Measurements from ENCODE around the gene FBN1.

FBN1 gene

GRCh38 chr15:48462688-48463087, 182.8 kb downstream of the FBN1 start:
- H3K18ac ChIP-seq (ENCODE audit: low read length): no peak overlapping the region
- no peaks in the 10 kb centered on the region for H3K4me1 ChIP-seq (ENCODE audit: control insufficient read depth, low read depth, low read length)
- no peaks in the 10 kb centered on the region for H3K79me1 ChIP-seq (ENCODE audit: low read length)
- no peak overlapping the region for H4K5ac ChIP-seq (ENCODE audit: low read length)
- H3K27me3 ChIP-seq (ENCODE audit: insufficient read depth, low read length, poor library complexity): no peaks in the 10 kb centered on the region
- no peak overlapping the region for H3K56ac ChIP-seq (ENCODE audit: low read length)
- no peak overlapping the region for H3K9ac ChIP-seq (ENCODE audit: low read length)
- no peak overlapping the region for H4K8ac ChIP-seq (ENCODE audit: low read depth, low read length)
- H3K23ac ChIP-seq (ENCODE audit: low read length): no peak overlapping the region
- H2AK5ac ChIP-seq (ENCODE audit: low read length): no peak overlapping the region
- H2BK5ac ChIP-seq (ENCODE audit: low read length): no peak overlapping the region
- no peak overlapping the region for H2BK15ac ChIP-seq (replicated peaks; ENCODE audit: low read depth)
- no peak for DNase-seq
- no peak overlapping the region for H3K27ac ChIP-seq (ENCODE audit: low read depth, low read length)
- no CpG with 5 or more reads among the region's 4 CpGs for WGBS (ENCODE audit: extremely low coverage, insufficient coverage, low lambda C conversion rate)
- H2BK120ac ChIP-seq (ENCODE audit: low read depth, low read length): no peak overlapping the region
- H3K79me2 ChIP-seq (ENCODE audit: control insufficient read depth, insufficient read depth, low read length): no peaks in the 10 kb centered on the region
- H3K4me2 ChIP-seq (ENCODE audit: low read length): no peak overlapping the region
- no peak overlapping the region for H3K4ac ChIP-seq (ENCODE audit: low read depth, low read length)
- H3K4me3 ChIP-seq (ENCODE audit: low read length): no peak overlapping the region
- no peaks in the 10 kb centered on the region for H3K36me3 ChIP-seq (ENCODE audit: control insufficient read depth, insufficient read depth, low read length)

- H3K36me3 ChIP-seq (ENCODE audit: control insufficient read depth, insufficient read depth, low read length): no peaks in the 10 kb centered on the region
- H4K8ac ChIP-seq (ENCODE audit: low read depth, low read length): no peak overlapping the region
- no peaks in the 10 kb centered on the region for H3K79me1 ChIP-seq (ENCODE audit: low read length)
- H3K56ac ChIP-seq (ENCODE audit: low read length): no peak overlapping the region
- no peaks in the 10 kb centered on the region for H3K4me1 ChIP-seq (ENCODE audit: control insufficient read depth, low read depth, low read length)
- H2AK5ac ChIP-seq (ENCODE audit: low read length): no peak overlapping the region
- no peak overlapping the region for H2BK15ac ChIP-seq (replicated peaks; ENCODE audit: low read depth)
- H3K23ac ChIP-seq (ENCODE audit: low read length): no peak overlapping the region
- H3K27me3 ChIP-seq (ENCODE audit: insufficient read depth, low read length, poor library complexity): no peaks in the 10 kb centered on the region
- H3K79me2 ChIP-seq (ENCODE audit: control insufficient read depth, insufficient read depth, low read length): no peaks in the 10 kb centered on the region
- H4K5ac ChIP-seq (ENCODE audit: low read length): no peak overlapping the region
- H3K4me3 ChIP-seq (ENCODE audit: low read length): no peak overlapping the region
- no peak overlapping the region for H3K4me2 ChIP-seq (ENCODE audit: low read length)
- no CpG with 5 or more reads among the region's 7 CpGs for WGBS (ENCODE audit: extremely low coverage, insufficient coverage, low lambda C conversion rate)
- no peak for DNase-seq
- no peak overlapping the region for H3K27ac ChIP-seq (ENCODE audit: low read depth, low read length)
- H3K4ac ChIP-seq (ENCODE audit: low read depth, low read length): no peak overlapping the region
- H2BK5ac ChIP-seq (ENCODE audit: low read length): no peak overlapping the region
- H3K9ac ChIP-seq (ENCODE audit: low read length): no peak overlapping the region
- H3K18ac ChIP-seq (ENCODE audit: low read length): no peak overlapping the region
- no peak overlapping the region for H2BK120ac ChIP-seq (ENCODE audit: low read depth, low read length)
These were observed 185.7 kb downstream of the FBN1 start for GRCh38 chr15:48459571-48460442.

- H2BK15ac ChIP-seq (replicated peaks; ENCODE audit: low read depth): no peak overlapping the region
- no peak overlapping the region for H3K4me2 ChIP-seq (ENCODE audit: low read length)
- H3K27ac ChIP-seq (ENCODE audit: low read depth, low read length): no peak overlapping the region
- H4K8ac ChIP-seq (ENCODE audit: low read depth, low read length): no peak overlapping the region
- no peak overlapping the region for H3K4ac ChIP-seq (ENCODE audit: low read depth, low read length)
- no peaks in the 10 kb centered on the region for H3K27me3 ChIP-seq (ENCODE audit: insufficient read depth, low read length, poor library complexity)
- no peak overlapping the region for H2BK5ac ChIP-seq (ENCODE audit: low read length)
- H3K9ac ChIP-seq (ENCODE audit: low read length): no peak overlapping the region
- no peak overlapping the region for H3K23ac ChIP-seq (ENCODE audit: low read length)
- H3K79me2 ChIP-seq (ENCODE audit: control insufficient read depth, insufficient read depth, low read length): no peaks in the 10 kb centered on the region
- H2BK120ac ChIP-seq (ENCODE audit: low read depth, low read length): no peak overlapping the region
- H3K4me3 ChIP-seq (ENCODE audit: low read length): no peak overlapping the region
- H3K56ac ChIP-seq (ENCODE audit: low read length): no peak overlapping the region
- H3K4me1 ChIP-seq (ENCODE audit: control insufficient read depth, low read depth, low read length): no peaks in the 10 kb centered on the region
- H2AK5ac ChIP-seq (ENCODE audit: low read length): no peak overlapping the region
- H3K79me1 ChIP-seq (ENCODE audit: low read length): no peaks in the 10 kb centered on the region
- H3K36me3 ChIP-seq (ENCODE audit: control insufficient read depth, insufficient read depth, low read length): no peaks in the 10 kb centered on the region
- no peak overlapping the region for H3K18ac ChIP-seq (ENCODE audit: low read length)
- WGBS (ENCODE audit: extremely low coverage, insufficient coverage, low lambda C conversion rate): no CpG with 5 or more reads among the region's 2 CpGs
- DNase-seq: no peak
- no peak overlapping the region for H4K5ac ChIP-seq (ENCODE audit: low read length)
These were observed 186.6 kb downstream of the FBN1 start for GRCh38 chr15:48458876-48459275.

- Histone ChIP-seq H3K4me1 (ENCODE audit: control insufficient read depth, low read depth, low read length) (peaks cover 3% of the 10 kb centered on the region), H3K4me3 (ENCODE audit: low read length) (no peak overlapping the region), H3K4me2 (ENCODE audit: low read length) (no peak overlapping the region), H3K36me3 (ENCODE audit: control insufficient read depth, insufficient read depth, low read length) (no peaks in the 10 kb centered on the region), H3K4ac (ENCODE audit: low read depth, low read length) (no peak overlapping the region), H2BK15ac (replicated peaks; ENCODE audit: low read depth) (no peak overlapping the region), H2BK5ac (ENCODE audit: low read length) (no peak overlapping the region), H3K79me1 (ENCODE audit: low read length) (no peaks in the 10 kb centered on the region), H3K56ac (ENCODE audit: low read length) (no peak overlapping the region), H3K27ac (ENCODE audit: low read depth, low read length) (no peak overlapping the region), H3K9ac (ENCODE audit: low read length) (no peak overlapping the region), H3K23ac (ENCODE audit: low read length) (no peak overlapping the region), H4K8ac (ENCODE audit: low read depth, low read length) (no peak overlapping the region), H3K18ac (ENCODE audit: low read length) (no peak overlapping the region), H4K5ac (ENCODE audit: low read length) (no peak overlapping the region), H3K79me2 (ENCODE audit: control insufficient read depth, insufficient read depth, low read length) (no peaks in the 10 kb centered on the region), H3K27me3 (ENCODE audit: insufficient read depth, low read length, poor library complexity) (no peaks in the 10 kb centered on the region), H2BK120ac (ENCODE audit: low read depth, low read length) (no peak overlapping the region), H2AK5ac (ENCODE audit: low read length) (no peak overlapping the region)
- WGBS (ENCODE audit: extremely low coverage, insufficient coverage, low lambda C conversion rate): no CpG with 5 or more reads among the region's 1 CpG
- DNase-seq: no peak
These were observed 189.4 kb downstream of the FBN1 start for GRCh38 chr15:48456134-48456533.

- Histone ChIP-seq H3K79me1 (ENCODE audit: low read length) (no peaks in the 10 kb centered on the region), H2AK5ac (ENCODE audit: low read length) (no peak overlapping the region), H4K8ac (ENCODE audit: low read depth, low read length) (no peak overlapping the region), H3K23ac (ENCODE audit: low read length) (no peak overlapping the region), H3K79me2 (ENCODE audit: control insufficient read depth, insufficient read depth, low read length) (no peaks in the 10 kb centered on the region), H3K27ac (ENCODE audit: low read depth, low read length) (no peak overlapping the region), H3K27me3 (ENCODE audit: insufficient read depth, low read length, poor library complexity) (no peaks in the 10 kb centered on the region), H3K36me3 (ENCODE audit: control insufficient read depth, insufficient read depth, low read length) (no peaks in the 10 kb centered on the region), H3K18ac (ENCODE audit: low read length) (peak overlapping the region; percentile 51), H3K56ac (ENCODE audit: low read length) (no peak overlapping the region), H3K4me1 (ENCODE audit: control insufficient read depth, low read depth, low read length) (peaks cover 3% of the 10 kb centered on the region), H3K4me3 (ENCODE audit: low read length) (no peak overlapping the region), H2BK15ac (replicated peaks; ENCODE audit: low read depth) (no peak overlapping the region), H3K4ac (ENCODE audit: low read depth, low read length) (no peak overlapping the region), H3K4me2 (ENCODE audit: low read length) (no peak overlapping the region), H2BK120ac (ENCODE audit: low read depth, low read length) (no peak overlapping the region), H2BK5ac (ENCODE audit: low read length) (no peak overlapping the region), H3K9ac (ENCODE audit: low read length) (no peak overlapping the region), H4K5ac (ENCODE audit: low read length) (no peak overlapping the region)
- DNase-seq: no peak
- no CpG with 5 or more reads among the region's 3 CpGs for WGBS (ENCODE audit: extremely low coverage, insufficient coverage, low lambda C conversion rate)
These were observed 193.8 kb downstream of the FBN1 start for GRCh38 chr15:48451736-48452135.

- H3K36me3 ChIP-seq (ENCODE audit: control insufficient read depth, insufficient read depth, low read length): no peaks in the 10 kb centered on the region
- no peak overlapping the region for H2BK120ac ChIP-seq (ENCODE audit: low read depth, low read length)
- no peak overlapping the region for H2BK5ac ChIP-seq (ENCODE audit: low read length)
- no peaks in the 10 kb centered on the region for H3K79me1 ChIP-seq (ENCODE audit: low read length)
- H2AK5ac ChIP-seq (ENCODE audit: low read length): no peak overlapping the region
- H3K27ac ChIP-seq (ENCODE audit: low read depth, low read length): no peak overlapping the region
- DNase-seq: no peak
- no peak overlapping the region for H4K5ac ChIP-seq (ENCODE audit: low read length)
- H3K79me2 ChIP-seq (ENCODE audit: control insufficient read depth, insufficient read depth, low read length): no peaks in the 10 kb centered on the region
- WGBS (ENCODE audit: extremely low coverage, insufficient coverage, low lambda C conversion rate): no CpG with 5 or more reads among the region's 3 CpGs
- H3K4me2 ChIP-seq (ENCODE audit: low read length): no peak overlapping the region
- H3K9ac ChIP-seq (ENCODE audit: low read length): no peak overlapping the region
- no peak overlapping the region for H3K56ac ChIP-seq (ENCODE audit: low read length)
- no peak overlapping the region for H3K23ac ChIP-seq (ENCODE audit: low read length)
- no peak overlapping the region for H3K18ac ChIP-seq (ENCODE audit: low read length)
- no peaks in the 10 kb centered on the region for H3K27me3 ChIP-seq (ENCODE audit: insufficient read depth, low read length, poor library complexity)
- H2BK15ac ChIP-seq (replicated peaks; ENCODE audit: low read depth): no peak overlapping the region
- peaks cover 3% of the 10 kb centered on the region for H3K4me1 ChIP-seq (ENCODE audit: control insufficient read depth, low read depth, low read length)
- H3K4ac ChIP-seq (ENCODE audit: low read depth, low read length): no peak overlapping the region
- H4K8ac ChIP-seq (ENCODE audit: low read depth, low read length): no peak overlapping the region
- H3K4me3 ChIP-seq (ENCODE audit: low read length): no peak overlapping the region
These were observed 194.3 kb downstream of the FBN1 start for GRCh38 chr15:48451241-48451640.

Data from mesendoderm (in vitro differentiated cells).